Measurements from ENCODE around the gene UST.

GRCh38 chr6:148951662-148952061, 204.8 kb downstream of the UST start:
- TF ChIP-seq CTCF (conservative IDR thresholded peaks at IDR 0.05; ENCODE audit: low read length) (no peak), EZH2phosphoT487 (IDR thresholded peaks at IDR 0.05; ENCODE audit: borderline replicate concordance) (no peak)

All from Loucy (cell line).